HEK293T (cell line): ENCODE data around the gene ZNF180.
"Not testable (repeated sequence)": the region's sequence is repeated elsewhere in the genome, so short reads cannot be mapped to it uniquely, and the experiment has no call there.

Experiments used
- CTCF ChIA-PET: fragments of 350-600 bp; formaldehyde crosslinking; extraction: SDS; loops from one replicate; lab custom pipeline; 2021; ENCODE audit warnings: antibody characterized with exemption, inconsistent platforms; lab: Yijun Ruan, JAX
- POLR2A ChIA-PET: fragments of 350-600 bp; formaldehyde crosslinking; extraction: SDS; loops from one replicate; lab custom pipeline; 2020; ENCODE audit warnings: antibody characterized with exemption, inconsistent platforms; lab: Yijun Ruan, JAX
- DNase-seq: peaks from one replicate; pipeline ENCODE4 v3.0.0; 2012; ENCODE audit warnings: mixed read lengths; ENCODE audit errors: extremely low spot score
- ARNT ChIP-seq: fragments of 450-650 bp; IDR thresholded peaks from 2 replicates; pipeline ENCODE4 v1.6.1; 2017; ENCODE audit warnings: mild to moderate bottlenecking
- BHLHE40 ChIP-seq: fragments of 450-650 bp; IDR thresholded peaks from 2 replicates; pipeline ENCODE4 v1.6.1; 2016; ENCODE audit warnings: mild to moderate bottlenecking, moderate library complexity, borderline replicate concordance
- CTBP1 ChIP-seq: fragments of 450-650 bp; IDR thresholded peaks from 2 replicates; pipeline ENCODE4 v1.6.1; 2016; ENCODE audit warnings: borderline replicate concordance
- ELF4 ChIP-seq: fragments of 450-650 bp; IDR thresholded peaks from 2 replicates; pipeline ENCODE4 v1.6.1; 2017; ENCODE audit warnings: antibody characterized with exemption
- FOXA1 ChIP-seq: fragments of 450-650 bp; IDR thresholded peaks from 2 replicates; pipeline ENCODE4 v1.6.1; 2016; ENCODE audit warnings: mild to moderate bottlenecking
- FOXK2 ChIP-seq: fragments of 450-650 bp; IDR thresholded peaks from 2 replicates; pipeline ENCODE4 v1.6.1; 2016; ENCODE audit warnings: mild to moderate bottlenecking
- FOXM1 ChIP-seq: fragments of 450-650 bp; IDR thresholded peaks from 2 replicates; pipeline ENCODE4 v1.6.1; 2017; ENCODE audit warnings: mild to moderate bottlenecking, borderline replicate concordance
- HDGF ChIP-seq: fragments of 450-650 bp; IDR thresholded peaks from 2 replicates; pipeline ENCODE4 v1.6.1; 2017; ENCODE audit warnings: antibody characterized with exemption, borderline replicate concordance
- L3MBTL2 ChIP-seq: fragments of 450-650 bp; conservative IDR thresholded peaks from 2 replicates; pipeline ENCODE4 v1.6.1; 2016; ENCODE audit warnings: mild to moderate bottlenecking
- LEF1 ChIP-seq: fragments of 450-650 bp; IDR thresholded peaks from 2 replicates; pipeline ENCODE4 v1.6.1; 2017; ENCODE audit warnings: mild to moderate bottlenecking, borderline replicate concordance
- NFRKB ChIP-seq: fragments of 450-650 bp; IDR thresholded peaks from 2 replicates; pipeline ENCODE4 v1.6.1; 2016; ENCODE audit warnings: mild to moderate bottlenecking, moderate library complexity
- PKNOX1 ChIP-seq: fragments of 450-650 bp; IDR thresholded peaks from 2 replicates; pipeline ENCODE4 v1.6.1; 2016
- SP1 ChIP-seq: fragments of 450-650 bp; IDR thresholded peaks from 2 replicates; pipeline ENCODE4 v1.6.1; 2017
- SUZ12 ChIP-seq: fragments of 450-650 bp; IDR thresholded peaks from 2 replicates; pipeline ENCODE4 v1.6.1; 2016; ENCODE audit warnings: mild to moderate bottlenecking
- TARDBP ChIP-seq: fragments of 450-650 bp; IDR thresholded peaks from 2 replicates; pipeline ENCODE4 v1.6.1; 2016
- ZNF384 ChIP-seq: fragments of 450-650 bp; IDR thresholded peaks from 2 replicates; pipeline ENCODE4 v1.6.1; 2016

Gene ZNF180

GRCh38 chr19:44509478-44509877 is 9.2 kb upstream of the ZNF180 start:
- no peak for DNase-seq
- ChIA-PET CTCF (no interaction called here), POLR2A (no interaction called here)
- TF ChIP-seq FOXM1 (no peak), LEF1 (no peak), ARNT (no peak), BHLHE40 (no peak), L3MBTL2 (no peak), FOXK2 (no peak), SP1 (no peak), ELF4 (no peak), NFRKB (no peak), HDGF (no peak), CTBP1 (no peak), SUZ12 (no peak), TARDBP (no peak), PKNOX1 (no peak), FOXA1 (no peak), ZNF384 (no peak)

- no peak for DNase-seq
- POLR2A ChIA-PET, result interaction anchor here (0.7 to 1.4 kb wide), 6 partner anchors 8 to 405 kb away, joined by 3 to 7 read pairs (median 3); partner anchors contain the start of genes ZNF224 and ZNF226
Observed at GRCh38 chr19:44499559-44499958, 763 bp downstream of the ZNF180 start.

GRCh38 chr19:44498988-44499387 is 1.3 kb downstream of the ZNF180 start:
- ChIA-PET CTCF (no interaction called here), POLR2A (no interaction called here)
- DNase-seq, result no peak
- TF ChIP-seq BHLHE40 (no peak), HDGF (no peak), ELF4 (no peak), FOXM1 (no peak), SP1 (no peak), TARDBP (no peak), PKNOX1 (no peak), FOXK2 (no peak), FOXA1 (no peak), CTBP1 (no peak), ARNT (no peak), L3MBTL2 (no peak), LEF1 (no peak), ZNF384 (no peak), NFRKB (no peak), SUZ12 (no peak)

More at GRCh38 chr19:44499559-44499958, 763 bp downstream of the ZNF180 start:
- TF ChIP-seq ELF4, result no peak
- no peak for TF ChIP-seq SUZ12
- CTCF ChIA-PET, result no interaction called here

GRCh38 chr19:44496711-44497110 is 3.6 kb downstream of the ZNF180 start:
- no peak for TF ChIP-seq FOXK2
- TF ChIP-seq LEF1, result no peak
- TF ChIP-seq PKNOX1, result no peak
- TF ChIP-seq ELF4, result no peak
- no peak for TF ChIP-seq FOXA1
- TF ChIP-seq SUZ12, result no peak
- TF ChIP-seq ARNT, result no peak
- no peak for DNase-seq
- ChIA-PET CTCF (no interaction called here), POLR2A (no interaction called here)

- POLR2A ChIA-PET, result no interaction called here
- no peak for DNase-seq
- CTCF ChIA-PET, result no interaction called here
- TF ChIP-seq ZNF384, result no peak
- no peak for TF ChIP-seq BHLHE40
- TF ChIP-seq NFRKB, result no peak
Observed at GRCh38 chr19:44476559-44477408, 23.5 kb downstream of the ZNF180 start.

- POLR2A ChIA-PET, CTCF ChIA-PET, DNase-seq: not testable (repeated sequence)
Observed at GRCh38 chr19:44468730-44469129, 31.6 kb downstream of the ZNF180 start.

GRCh38 chr19:44462600-44463286 is 37.6 kb downstream of the ZNF180 start:
- POLR2A ChIA-PET, CTCF ChIA-PET, DNase-seq: not testable (repeated sequence)

- CTCF ChIA-PET, DNase-seq, POLR2A ChIA-PET: not testable (repeated sequence)
Observed at GRCh38 chr19:44456016-44456415, 44.3 kb downstream of the ZNF180 start.
